Measurements from ENCODE around the gene PTPRA. TPM values are rescaled to one million over a fixed set of nuclear protein-coding genes. Genes with fewer than 3 reads are reported as not detected.

Gene PTPRA
- total and polyA plus RNA-seq, 2 of the 4 experiments (the other 2 are of a cell fraction): 35.0 to 50.0 TPM

DNA sequence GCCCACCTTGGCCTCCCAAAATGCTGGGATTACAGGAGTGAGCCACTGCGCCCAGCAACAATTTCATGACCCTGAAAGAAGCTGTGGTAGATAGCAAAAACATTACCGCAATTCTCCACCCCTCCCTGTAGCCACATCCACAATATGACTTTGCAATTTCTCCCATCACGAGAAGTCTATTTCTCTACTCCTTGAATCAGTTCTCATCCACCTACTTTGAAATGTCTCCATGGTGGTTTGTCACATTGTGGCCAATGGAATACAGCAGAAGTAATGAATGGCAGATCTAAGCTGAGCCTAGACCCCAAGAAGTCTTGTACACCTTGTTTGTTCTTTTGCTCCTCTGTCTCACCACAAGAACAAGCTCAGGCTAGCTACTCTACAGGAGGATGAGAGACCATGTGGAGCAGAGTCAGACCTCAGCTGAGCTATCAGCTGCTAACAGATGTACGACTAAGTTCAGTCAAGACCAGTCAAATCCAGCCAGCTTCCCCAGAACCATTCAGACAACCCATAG is 204.4 kb downstream of the PTPRA start:
- H4K20me1 ChIP-seq (ENCODE audit: insufficient read depth, low read length): no peaks in the 10 kb centered on the region
- in situ Hi-C loops (cut with MboI; ENCODE audit: low sequenced_read_pairs): no loop called here
- H4K5ac ChIP-seq (ENCODE audit: low read depth, low read length): no peak overlapping the region
- H4K8ac ChIP-seq (ENCODE audit: low read depth in 2 of 2, low read length in 2 of 2): no peak overlapping the region
- H2BK120ac ChIP-seq (ENCODE audit: low read depth, low read length): no peak overlapping the region
- no peak overlapping the region for H3K56ac ChIP-seq (ENCODE audit: extremely low read depth, insufficient read depth, low read length)
- DNase-seq: no peak
- dilution Hi-C loops (cut with HindIII; ENCODE audit: low sequenced_read_pairs, unreplicated experiment): no loop called here
- no peak overlapping the region for H2BK15ac ChIP-seq (ENCODE audit: low read depth, low read length)
- H3K36me3 ChIP-seq (ENCODE audit: control insufficient read depth, insufficient read depth, low read length): no peaks in the 10 kb centered on the region
- H2AK5ac ChIP-seq (ENCODE audit: low read depth, low read length): no peak overlapping the region
- H4K91ac ChIP-seq (ENCODE audit: insufficient read depth, low read depth, low read length): no peak overlapping the region
- no peak overlapping the region for H2BK5ac ChIP-seq (ENCODE audit: low read depth, low read length, poor library complexity, severe bottlenecking)
- no peak for ATAC-seq (ENCODE audit: low read depth)
- no TSS peak for BruUV-seq (replicated peaks)
- H3K18ac ChIP-seq (ENCODE audit: low read depth, low read length): no peak overlapping the region
- no peaks in the 10 kb centered on the region for H3K79me1 ChIP-seq (ENCODE audit: low read depth in 1 of 2, low read length in 2 of 2)
- ChIA-PET CTCF (interaction anchor here (0.7 to 1.0 kb wide), 2 partner anchors 26 to 34 kb away, joined by 3 to 4 read pairs; partner anchors contain the start of gene GNRH2), POLR2A (ENCODE audit: unreplicated experiment) (interaction anchor here (0.5 kb wide), 1 partner anchor 32 kb away, joined by 3 read pairs; no protein-coding TSS in a partner anchor)
- H3K27me3 ChIP-seq (ENCODE audit: control insufficient read depth, insufficient read depth, low read length): peaks cover 42% of the 10 kb centered on the region
- no peak overlapping the region for H2BK20ac ChIP-seq (ENCODE audit: low read depth, low read length)
- H2AK9ac ChIP-seq (replicated peaks; ENCODE audit: low read depth, low read length, poor library complexity): no peak overlapping the region
- H3K14ac ChIP-seq (replicated peaks; ENCODE audit: low read depth, low read length): no peak overlapping the region
- no peak overlapping the region for H3K4me3 ChIP-seq (ENCODE audit: insufficient read depth, low read depth, low read length)
- no peaks in the 10 kb centered on the region; the same call in 1 of the 2 replicates for H3K4me1 ChIP-seq (ENCODE audit: control insufficient read depth, insufficient read depth, low read length)
- peaks cover 2% of the 10 kb centered on the region; the same call in 1 of the 2 replicates for H3K9me1 ChIP-seq (ENCODE audit: insufficient read depth, low read length)
- TF ChIP-seq, protein P1, sequence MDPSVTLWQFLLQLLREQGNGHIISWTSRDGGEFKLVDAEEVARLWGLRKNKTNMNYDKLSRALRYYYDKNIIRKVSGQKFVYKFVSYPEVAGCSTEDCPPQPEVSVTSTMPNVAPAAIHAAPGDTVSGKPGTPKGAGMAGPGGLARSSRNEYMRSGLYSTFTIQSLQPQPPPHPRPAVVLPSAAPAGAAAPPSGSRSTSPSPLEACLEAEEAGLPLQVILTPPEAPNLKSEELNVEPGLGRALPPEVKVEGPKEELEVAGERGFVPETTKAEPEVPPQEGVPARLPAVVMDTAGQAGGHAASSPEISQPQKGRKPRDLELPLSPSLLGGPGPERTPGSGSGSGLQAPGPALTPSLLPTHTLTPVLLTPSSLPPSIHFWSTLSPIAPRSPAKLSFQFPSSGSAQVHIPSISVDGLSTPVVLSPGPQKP (IDR thresholded peaks at IDR 0.05; ENCODE audit: borderline replicate concordance, low read depth, low read length): no peak
- TF ChIP-seq, protein P2, sequence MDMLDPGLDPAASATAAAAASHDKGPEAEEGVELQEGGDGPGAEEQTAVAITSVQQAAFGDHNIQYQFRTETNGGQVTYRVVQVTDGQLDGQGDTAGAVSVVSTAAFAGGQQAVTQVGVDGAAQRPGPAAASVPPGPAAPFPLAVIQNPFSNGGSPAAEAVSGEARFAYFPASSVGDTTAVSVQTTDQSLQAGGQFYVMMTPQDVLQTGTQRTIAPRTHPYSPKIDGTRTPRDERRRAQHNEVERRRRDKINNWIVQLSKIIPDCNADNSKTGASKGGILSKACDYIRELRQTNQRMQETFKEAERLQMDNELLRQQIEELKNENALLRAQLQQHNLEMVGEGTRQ (IDR thresholded peaks at IDR 0.05; ENCODE audit: low read depth, low read length): no peak
- intact Hi-C loops (cut with micrococcal nuclease): loop anchor here (1.0 kb wide), 1 partner anchor 23 kb away; no protein-coding TSS in a partner anchor
- no peak overlapping the region for H3K23ac ChIP-seq (ENCODE audit: low read depth, low read length)
- H3K27ac ChIP-seq (ENCODE audit: insufficient read depth, low read length): no peak overlapping the region
- no peak overlapping the region for H3K4me2 ChIP-seq (ENCODE audit: low read depth, low read length)
- H3K9me3 ChIP-seq (ENCODE audit: control insufficient read depth, insufficient read depth, low read length): no peaks in the 10 kb centered on the region; the same call in 1 of the 2 replicates
- H2AFZ ChIP-seq (replicated peaks; ENCODE audit: low read length, poor library complexity): no peak overlapping the region
- 100% methylated on average over 1 of the region's 4 CpGs; no CpG with 5 or more reads in 1 of the 2 experiments for WGBS, 2 experiments (ENCODE audit: extremely low coverage in 2 of 2, insufficient read length in 1 of 2)
- no peak overlapping the region for H3K4ac ChIP-seq (ENCODE audit: low read depth, low read length)
- no peak overlapping the region for H3K9ac ChIP-seq (ENCODE audit: low read depth, low read length)

Measured in IMR-90 (cell line).